CD4-positive, CD25-positive, alpha-beta regulatory T cell (primary cell): Measurements from ENCODE around the gene ORM1. TPM values are rescaled to one million over a fixed set of nuclear protein-coding genes. Genes with fewer than 3 reads are reported as not detected.
"Not testable (repeated sequence)": the region's sequence is repeated elsewhere in the genome, so short reads cannot be mapped to it uniquely, and the experiment has no call there.

Experiments
- ATAC-seq, 2 donors: fragments of 150-1000 bp; cut with Tn5 transposase; one replicate each; pipeline ENCODE4 v1.10.0; 2021; ENCODE audit warnings: low read depth in 2 of 2, moderate number of reproducible peaks in 2 of 2, moderate library complexity in 1 of 2
- DNase-seq, 3 donors: peaks; one replicate each; pipeline versions ENCODE4 v3.0.0 to v3.0.0-alpha.2; 2012 to 2022; ENCODE audit warnings: mixed read lengths in 1 of 3
- H3K27ac ChIP-seq: one replicate; pipeline ENCODE4 v1.7.0; 2013; ENCODE audit warnings: mild to moderate bottlenecking, low read length; ENCODE audit not compliant: insufficient read depth, poor library complexity, severe bottlenecking
- H3K27me3 ChIP-seq: one replicate; pipeline ENCODE4 v1.7.0; 2013; ENCODE audit warnings: low read length; ENCODE audit not compliant: control insufficient read depth, insufficient read depth
- H3K36me3 ChIP-seq: one replicate; pipeline ENCODE4 v1.7.0; 2013; ENCODE audit warnings: mild to moderate bottlenecking, low read length, moderate library complexity; ENCODE audit not compliant: control insufficient read depth, insufficient read depth
- H3K4me1 ChIP-seq: 2 replicates; pipeline ENCODE4 v1.7.0; 2013; ENCODE audit warnings: mild to moderate bottlenecking, low read length; ENCODE audit not compliant: insufficient read depth, control insufficient read depth, poor library complexity, severe bottlenecking
- H3K4me3 ChIP-seq: one replicate; pipeline ENCODE4 v1.7.0; 2013; ENCODE audit warnings: low read depth, mild to moderate bottlenecking, low read length, moderate library complexity
- H3K9me3 ChIP-seq, 2 experiments: 1 replicate in 1 of 2; 2 replicates in 1 of 2; pipeline ENCODE4 v1.7.0; 2013; ENCODE audit warnings: low read length in 2 of 2, mild to moderate bottlenecking in 1 of 2, moderate library complexity in 1 of 2; ENCODE audit not compliant: control insufficient read depth in 2 of 2
- H3K27ac Mint-ChIP-seq, 3 donors: one replicate each; pipeline ENCODE4 v1.8.0; 2020 to 2022; ENCODE audit warnings: mild to moderate bottlenecking in 3 of 3, mixed read lengths in 3 of 3, moderate library complexity in 2 of 3
- H3K27me3 Mint-ChIP-seq: one replicate; pipeline ENCODE4 v1.8.0; 2022; ENCODE audit warnings: mild to moderate bottlenecking, mixed read lengths
- H3K36me3 Mint-ChIP-seq: one replicate; pipeline ENCODE4 v1.8.0; 2020; ENCODE audit warnings: mixed read lengths
- H3K4me1 Mint-ChIP-seq, 4 donors: one replicate each; pipeline ENCODE4 v1.8.0; 2020 to 2022; ENCODE audit warnings: mixed read lengths in 4 of 4, mild to moderate bottlenecking in 1 of 4
- H3K4me3 Mint-ChIP-seq, 4 donors: one replicate each; pipeline ENCODE4 v1.8.0; 2020 to 2022; ENCODE audit warnings: mild to moderate bottlenecking in 4 of 4, mixed read lengths in 4 of 4, moderate library complexity in 3 of 4
- H3K9me3 Mint-ChIP-seq, 7 donors: one replicate each; pipeline ENCODE4 v1.8.0; 2020 to 2022; ENCODE audit warnings: mixed read lengths in 7 of 7, mild to moderate bottlenecking in 3 of 7, moderate library complexity in 2 of 7
- polyA plus RNA-seq, 4 donors: library from polyadenylated mRNA; unstranded; fragments of 300-500 nt; fragmentation: Illumina TruSeq; gene quantifications; one replicate each; pipeline ENCODE4 v1.2.3, GENCODE V29; 2021
- total RNA-seq: library from RNA; stranded (reverse); gene quantifications from one replicate; pipeline ENCODE4 v1.2.3, GENCODE V29; 2022

The ORM1 gene
- total and polyA plus RNA-seq, 5 donors from 2014 or later, result not detected

GRCh38 chr9:114320710-114321109 is 2.2 kb upstream of the ORM1 start:
- H3K36me3 ChIP-seq, H3K4me1 Mint-ChIP-seq, ATAC-seq, H3K9me3 Mint-ChIP-seq, H3K27ac Mint-ChIP-seq, H3K36me3 Mint-ChIP-seq, DNase-seq, H3K9me3 ChIP-seq, H3K27ac ChIP-seq, H3K27me3 ChIP-seq, H3K4me1 ChIP-seq, H3K4me3 Mint-ChIP-seq, H3K4me3 ChIP-seq: not testable (repeated sequence)
- peaks cover 24% of the 10 kb centered on the region for H3K27me3 Mint-ChIP-seq

- DNase-seq (no peak), ATAC-seq (no peak)
- Histone ChIP-seq H3K27ac (no peak overlapping the region), H3K4me3 (no peak overlapping the region), H3K4me1 (no peaks in the 10 kb centered on the region), H3K9me3 (no peaks in the 10 kb centered on the region), H3K36me3 (no peaks in the 10 kb centered on the region), H3K27me3 (no peaks in the 10 kb centered on the region)
- H3K9me3 Mint-ChIP-seq, result no peaks in the 10 kb centered on the region
- H3K36me3 Mint-ChIP-seq, result no peaks in the 10 kb centered on the region
- peaks cover 0 to 3% (median 0%) of the 10 kb centered on the region in 4 donors for H3K4me1 Mint-ChIP-seq
- no peak overlapping the region for H3K27ac Mint-ChIP-seq
- peaks cover 22% of the 10 kb centered on the region for H3K27me3 Mint-ChIP-seq
- no peak overlapping the region for H3K4me3 Mint-ChIP-seq
Observed at GRCh38 chr9:114321759-114322158, 1.1 kb upstream of the ORM1 start.

- not testable (repeated sequence) for H3K36me3 ChIP-seq, H3K27me3 ChIP-seq, H3K4me3 ChIP-seq, H3K27ac ChIP-seq, H3K9me3 Mint-ChIP-seq, H3K4me3 Mint-ChIP-seq, ATAC-seq, H3K36me3 Mint-ChIP-seq, H3K27ac Mint-ChIP-seq, H3K4me1 Mint-ChIP-seq, DNase-seq, H3K9me3 ChIP-seq, H3K4me1 ChIP-seq
- peaks cover 20% of the 10 kb centered on the region for H3K27me3 Mint-ChIP-seq
Observed at GRCh38 chr9:114322160-114322818, 609 bp upstream of the ORM1 start.

- not testable (repeated sequence) for H3K9me3 ChIP-seq, H3K9me3 Mint-ChIP-seq, H3K27ac Mint-ChIP-seq, H3K4me1 Mint-ChIP-seq, H3K36me3 ChIP-seq, H3K4me1 ChIP-seq, H3K4me3 ChIP-seq, H3K36me3 Mint-ChIP-seq, DNase-seq, H3K27ac ChIP-seq, H3K27me3 ChIP-seq, ATAC-seq, H3K4me3 Mint-ChIP-seq
- H3K27me3 Mint-ChIP-seq, result peaks cover 15% of the 10 kb centered on the region
Observed at GRCh38 chr9:114323849-114324248, 951 bp downstream of the ORM1 start.

GRCh38 chr9:114324492-114324891 is 1.6 kb downstream of the ORM1 start:
- H3K36me3 ChIP-seq, result no peaks in the 10 kb centered on the region
- H3K4me3 ChIP-seq, result no peak overlapping the region
- H3K4me1 ChIP-seq, result no peaks in the 10 kb centered on the region
- Mint-ChIP-seq H3K4me1 (no peaks in the 10 kb centered on the region), H3K27me3 (peaks cover 10% of the 10 kb centered on the region), H3K4me3 (no peak overlapping the region), H3K36me3 (no peaks in the 10 kb centered on the region), H3K27ac (no peak overlapping the region), H3K9me3 (no peaks in the 10 kb centered on the region)
- DNase-seq (no peak), ATAC-seq (no peak)
- H3K9me3 ChIP-seq, result no peaks in the 10 kb centered on the region
- H3K27me3 ChIP-seq, result no peaks in the 10 kb centered on the region
- H3K27ac ChIP-seq, result no peak overlapping the region

GRCh38 chr9:114324965-114325364 is 2.1 kb downstream of the ORM1 start:
- H3K36me3 ChIP-seq, ATAC-seq, DNase-seq, H3K36me3 Mint-ChIP-seq, H3K4me1 ChIP-seq, H3K4me3 Mint-ChIP-seq, H3K4me1 Mint-ChIP-seq, H3K27ac Mint-ChIP-seq, H3K4me3 ChIP-seq, H3K9me3 ChIP-seq, H3K9me3 Mint-ChIP-seq, H3K27me3 ChIP-seq, H3K27ac ChIP-seq: not testable (repeated sequence)
- H3K27me3 Mint-ChIP-seq, result peaks cover 10% of the 10 kb centered on the region

GRCh38 chr9:114325684-114326254 is 2.9 kb downstream of the ORM1 start:
- H3K27ac Mint-ChIP-seq, result not testable (repeated sequence)

GRCh38 chr9:114327749-114328148 is 4.9 kb downstream of the ORM1 start:
- H3K4me1 Mint-ChIP-seq, result peaks cover 0 to 12% (median 4%) of the 10 kb centered on the region in 4 donors
- no peaks in the 10 kb centered on the region for H3K36me3 ChIP-seq
- no peak overlapping the region for H3K27ac Mint-ChIP-seq
- no peaks in the 10 kb centered on the region for H3K27me3 ChIP-seq
- ATAC-seq (no peak), DNase-seq (no peak)
- H3K27me3 Mint-ChIP-seq, result no peaks in the 10 kb centered on the region
- H3K9me3 ChIP-seq, result no peaks in the 10 kb centered on the region
- no peak overlapping the region for H3K4me3 Mint-ChIP-seq
- H3K27ac ChIP-seq, result no peak overlapping the region
- no peaks in the 10 kb centered on the region for H3K4me1 ChIP-seq
- H3K4me3 ChIP-seq, result no peak overlapping the region
- H3K36me3 Mint-ChIP-seq, result no peaks in the 10 kb centered on the region
- H3K9me3 Mint-ChIP-seq, result no peaks in the 10 kb centered on the region

More at GRCh38 chr9:114325684-114326254, 2.9 kb downstream of the ORM1 start:
- not testable (repeated sequence) for H3K4me3 ChIP-seq, H3K4me1 Mint-ChIP-seq, H3K4me3 Mint-ChIP-seq, H3K9me3 ChIP-seq, H3K4me1 ChIP-seq, DNase-seq, H3K9me3 Mint-ChIP-seq, H3K27ac ChIP-seq, H3K36me3 ChIP-seq, H3K36me3 Mint-ChIP-seq, ATAC-seq, H3K27me3 ChIP-seq, H3K27me3 Mint-ChIP-seq
